ENCODE data around the gene ELANE.
"Not testable (repeated sequence)": the region's sequence is repeated elsewhere in the genome, so short reads cannot be mapped to it uniquely, and the experiment has no call there.

The ELANE gene

DNA sequence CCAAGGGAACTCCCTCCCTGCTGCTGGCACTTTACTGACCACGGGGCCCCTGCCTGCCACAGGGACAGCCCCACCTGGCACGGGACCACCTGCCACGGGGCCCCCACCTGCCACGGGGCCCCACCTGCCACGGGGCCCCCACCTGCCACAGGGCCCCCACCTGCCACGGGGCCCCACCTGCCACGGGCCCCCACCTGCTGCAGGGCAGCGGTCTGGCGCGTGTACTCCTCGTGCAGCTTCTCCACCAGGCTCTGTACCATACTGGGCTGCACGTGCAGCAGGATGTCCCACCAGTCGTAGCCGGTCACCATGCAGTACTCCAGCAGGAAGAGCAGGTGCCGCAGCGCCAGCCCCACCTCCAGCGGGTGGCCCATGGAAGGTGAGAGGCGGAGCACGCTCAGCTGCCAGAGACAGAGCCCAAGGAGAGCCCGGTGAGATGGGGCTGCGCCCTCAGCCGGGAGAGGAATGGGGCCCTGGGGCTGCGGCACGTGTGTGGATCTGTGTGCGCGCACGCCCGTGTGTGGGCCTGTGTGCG lies 24.7 kb downstream of the ELANE start:
- Histone ChIP-seq H3K36me3 (ENCODE audit: insufficient read depth, low read length) (peaks cover 14% of the 10 kb centered on the region; the same call in 1 of the 2 replicates), H3K9ac (ENCODE audit: insufficient read length) (no peak overlapping the region), H3K4me3 (no peak overlapping the region), H3K27ac (no peak overlapping the region), H3K9me3 (ENCODE audit: low read depth, low read length) (no peaks in the 10 kb centered on the region)
- TF ChIP-seq EZH2 (IDR thresholded peaks at IDR 0.05) (no peak), POLR2AphosphoS5 (IDR thresholded peaks at IDR 0.05; ENCODE audit: borderline replicate concordance, low read depth, low read length) (no peak), FOXP2 (optimal IDR thresholded peaks at IDR 0.05; ENCODE audit: control extremely low read depth, extremely low read length, insufficient read depth) (no peak)
- no peak for DNase-seq (ENCODE audit: low read depth, low spot score)

DNA sequence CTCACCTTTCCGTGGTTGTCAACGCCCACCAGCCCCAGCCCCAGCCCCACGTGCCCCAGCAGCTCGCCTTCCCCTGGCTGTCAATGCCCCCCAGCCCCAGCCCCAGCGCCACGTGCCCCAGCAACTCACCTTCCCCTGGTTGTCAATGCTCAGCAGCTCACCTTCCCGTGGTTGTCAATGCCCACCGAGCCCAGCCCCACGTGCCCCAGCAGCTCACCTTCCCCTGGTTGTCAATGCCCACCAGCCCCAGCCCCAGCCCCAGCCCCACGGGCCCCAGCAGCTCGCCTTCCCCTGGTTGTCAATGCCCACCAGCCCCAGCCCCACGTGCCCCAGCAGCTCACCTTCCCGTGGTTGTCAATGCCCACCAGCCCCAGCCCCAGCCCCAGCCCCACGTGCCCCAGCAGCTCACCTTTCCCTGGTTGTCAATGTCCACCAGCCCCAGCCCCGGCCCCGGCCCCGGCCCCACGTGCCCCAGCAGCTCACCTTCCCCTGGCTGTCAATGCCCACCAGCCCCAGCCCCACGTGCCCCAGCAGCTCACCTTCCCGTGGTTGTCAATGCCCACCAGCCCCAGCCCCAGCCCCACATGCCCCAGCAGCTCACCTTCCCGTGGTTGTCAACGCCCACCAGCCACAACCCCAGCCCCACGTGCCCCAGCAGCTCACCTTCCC lies 26.0 kb downstream of the ELANE start:
- not testable (repeated sequence) for DNase-seq (ENCODE audit: low read depth, low spot score); H3K9ac ChIP-seq (ENCODE audit: insufficient read length)
- peaks cover 16% of the 10 kb centered on the region; the same call in 1 of the 2 replicates for H3K36me3 ChIP-seq (ENCODE audit: insufficient read depth, low read length)

DNA sequence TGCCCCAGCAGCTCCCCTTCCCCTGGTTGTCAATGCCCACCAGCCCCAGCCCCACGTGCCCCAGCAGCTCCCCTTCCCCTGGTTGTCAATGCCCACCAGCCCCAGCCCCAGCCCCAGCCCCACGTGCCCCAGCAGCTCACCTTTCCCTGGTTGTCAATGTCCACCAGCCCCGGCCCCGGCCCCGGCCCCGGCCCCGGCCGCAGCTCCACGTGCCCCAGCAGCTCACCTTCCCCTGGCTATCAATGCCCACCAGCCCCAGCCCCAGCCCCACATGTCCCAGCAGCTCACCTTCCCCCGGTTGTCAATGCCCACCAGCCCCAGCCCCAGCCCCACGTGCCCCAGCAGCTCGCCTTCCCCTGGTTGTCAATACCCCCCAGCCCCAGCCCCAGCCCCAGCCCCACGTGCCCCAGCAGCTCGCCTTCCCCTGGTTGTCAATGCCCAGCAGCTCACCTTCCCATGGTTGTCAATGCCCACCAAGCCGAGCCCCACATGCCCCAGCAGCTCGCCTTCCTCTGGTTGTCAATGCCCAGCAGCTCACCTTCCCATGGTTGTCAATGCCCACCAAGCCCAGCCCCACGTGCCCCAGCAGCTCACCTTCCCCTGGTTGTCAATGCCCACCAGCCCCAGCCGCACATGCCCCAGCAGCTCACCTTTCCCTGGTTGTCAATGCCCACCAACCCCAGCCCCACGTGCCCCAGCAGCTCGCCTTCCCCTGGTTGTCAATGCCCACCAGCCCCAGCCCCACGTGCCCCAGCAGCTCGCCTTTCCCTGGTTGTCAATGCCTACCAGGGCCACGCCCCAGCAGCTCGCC lies 26.9 kb downstream of the ELANE start:
- not testable (repeated sequence) for DNase-seq (ENCODE audit: low read depth, low spot score); H3K4me3 ChIP-seq; H3K9ac ChIP-seq (ENCODE audit: insufficient read length); H3K27ac ChIP-seq; H3K9me3 ChIP-seq (ENCODE audit: low read depth, low read length)
- H3K36me3 ChIP-seq (ENCODE audit: insufficient read depth, low read length): peaks cover 16% of the 10 kb centered on the region; the same call in 1 of the 2 replicates

More for the DNA sequence above, 26.0 kb downstream of the ELANE start:
- not testable (repeated sequence) for H3K27ac ChIP-seq; H3K9me3 ChIP-seq (ENCODE audit: low read depth, low read length); H3K4me3 ChIP-seq

DNA sequence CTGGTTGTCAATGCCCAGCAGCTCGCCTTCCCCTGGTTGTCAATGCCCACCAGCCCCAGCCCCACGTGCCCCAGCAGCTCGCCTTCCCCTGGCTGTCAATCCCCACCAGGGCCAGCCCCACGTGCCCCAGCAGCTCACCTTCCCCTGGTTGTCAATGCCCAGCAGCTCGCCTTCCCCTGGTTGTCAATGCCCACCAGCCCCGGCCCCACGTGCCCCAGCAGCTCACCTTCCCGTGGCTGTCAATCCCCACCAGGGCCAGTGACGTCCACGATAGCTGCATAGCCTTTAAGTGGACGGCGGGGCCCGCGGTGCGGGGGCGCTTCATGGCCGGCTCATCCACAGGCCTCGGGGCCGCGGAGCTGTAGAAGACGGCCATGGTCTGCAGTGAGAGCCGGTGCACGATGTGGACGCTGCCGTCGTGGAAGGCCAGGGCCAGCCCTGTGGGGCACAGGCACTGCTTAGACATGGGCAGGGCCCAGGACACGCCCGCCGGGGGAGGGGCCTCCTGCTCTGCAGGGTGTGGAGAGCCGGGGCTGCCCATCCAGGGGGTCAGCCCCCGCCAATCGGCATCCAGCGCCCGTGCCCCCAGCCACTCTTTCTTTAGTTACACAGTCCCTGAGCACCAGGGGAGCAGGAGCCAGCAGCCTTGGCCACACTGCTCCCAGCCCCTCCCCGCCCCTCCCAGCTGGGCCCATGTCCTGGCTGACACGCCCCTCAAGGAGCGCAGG lies 27.8 kb downstream of the ELANE start:
- Histone ChIP-seq H3K36me3 (ENCODE audit: insufficient read depth, low read length) (peaks cover 16% of the 10 kb centered on the region; the same call in 1 of the 2 replicates), H3K9ac (ENCODE audit: insufficient read length) (no peak overlapping the region), H3K9me3 (ENCODE audit: low read depth, low read length) (no peaks in the 10 kb centered on the region), H3K27ac (no peak overlapping the region), H3K4me3 (no peak overlapping the region)
- no peak for DNase-seq (ENCODE audit: low read depth, low spot score)
- TF ChIP-seq POLR2AphosphoS5 (IDR thresholded peaks at IDR 0.05; ENCODE audit: borderline replicate concordance, low read depth, low read length) (no peak), EZH2 (IDR thresholded peaks at IDR 0.05) (no peak), FOXP2 (optimal IDR thresholded peaks at IDR 0.05; ENCODE audit: control extremely low read depth, extremely low read length, insufficient read depth) (no peak)

DNA sequence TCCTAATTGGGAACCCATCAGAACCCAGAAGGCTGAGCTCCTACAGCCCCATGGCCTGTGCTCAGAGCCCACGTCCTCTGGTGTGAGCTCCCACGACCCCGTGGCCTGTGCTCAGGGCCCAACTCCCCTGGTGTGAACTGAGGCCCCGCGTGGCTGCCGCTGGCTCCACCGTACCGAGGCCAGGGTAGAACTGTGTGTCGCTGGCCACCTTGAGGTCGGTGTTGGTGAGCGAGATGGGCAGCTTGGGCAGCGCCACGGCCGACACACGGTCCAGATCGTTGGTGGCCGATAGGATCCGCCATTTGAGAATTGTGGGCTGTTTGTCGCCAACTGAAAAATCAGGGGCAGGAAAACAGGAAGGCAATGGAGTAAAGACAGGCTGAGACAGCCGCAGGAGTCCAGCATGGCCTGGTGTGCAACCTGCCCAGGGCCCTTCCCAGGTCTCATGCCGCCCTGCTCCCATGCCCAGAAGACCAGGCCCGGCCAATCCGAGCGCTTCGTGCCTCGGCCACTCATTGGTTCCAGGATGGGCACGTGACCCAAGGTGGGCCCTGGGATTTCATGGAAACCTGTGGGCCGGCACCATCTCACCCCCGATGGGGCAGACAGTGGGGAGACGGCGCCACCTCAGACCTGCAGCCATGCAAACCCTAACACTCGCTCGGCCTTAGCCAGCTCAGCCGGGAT lies 29.4 kb downstream of the ELANE start:
- Histone ChIP-seq H3K9me3 (ENCODE audit: low read depth, low read length) (no peaks in the 10 kb centered on the region), H3K27ac (no peak overlapping the region), H3K9ac (ENCODE audit: insufficient read length) (no peak overlapping the region), H3K36me3 (ENCODE audit: insufficient read depth, low read length) (peaks cover 24% of the 10 kb centered on the region; the same call in 1 of the 2 replicates), H3K4me3 (no peak overlapping the region)
- TF ChIP-seq EZH2 (IDR thresholded peaks at IDR 0.05) (no peak), POLR2AphosphoS5 (IDR thresholded peaks at IDR 0.05; ENCODE audit: borderline replicate concordance, low read depth, low read length) (no peak), FOXP2 (optimal IDR thresholded peaks at IDR 0.05; ENCODE audit: control extremely low read depth, extremely low read length, insufficient read depth) (no peak)
- no peak for DNase-seq (ENCODE audit: low read depth, low spot score)

DNA sequence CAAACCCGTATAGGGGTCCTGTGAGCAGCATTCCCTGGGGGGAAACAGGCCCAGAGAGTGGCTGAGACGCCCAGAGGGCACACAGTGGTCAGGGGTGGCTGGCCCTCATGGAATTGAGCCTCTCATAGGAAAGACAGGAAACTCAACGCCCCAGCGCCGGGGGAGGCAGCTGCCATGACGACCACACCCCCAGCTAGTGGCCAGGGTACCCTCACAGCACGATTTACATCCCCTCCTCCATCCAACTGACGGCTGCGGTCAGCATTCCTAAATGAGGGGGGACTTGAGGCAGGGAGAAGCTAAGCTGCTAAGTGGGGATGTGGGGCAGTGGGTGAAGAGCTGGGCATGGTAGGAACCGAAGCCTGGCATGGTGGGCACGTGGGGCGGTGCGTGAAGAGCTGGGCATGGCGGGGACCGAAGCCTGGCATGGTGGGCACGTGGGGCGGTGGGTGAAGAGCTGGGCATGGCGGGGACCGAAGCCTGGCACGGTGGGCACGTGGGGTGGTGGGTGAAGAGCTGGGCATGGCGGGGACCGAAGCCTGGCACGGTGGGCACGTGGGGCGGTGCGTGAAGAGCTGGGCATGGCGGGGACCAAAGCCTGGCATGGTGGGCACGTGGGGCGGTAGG lies 30.9 kb downstream of the ELANE start:
- TF ChIP-seq EZH2 (IDR thresholded peaks at IDR 0.05) (no peak), FOXP2 (optimal IDR thresholded peaks at IDR 0.05; ENCODE audit: control extremely low read depth, extremely low read length, insufficient read depth) (no peak), POLR2AphosphoS5 (IDR thresholded peaks at IDR 0.05; ENCODE audit: borderline replicate concordance, low read depth, low read length) (no peak)
- H3K4me3 ChIP-seq: no peak overlapping the region
- H3K9ac ChIP-seq (ENCODE audit: insufficient read length): no peak overlapping the region
- DNase-seq (ENCODE audit: low read depth, low spot score): no peak
- no peaks in the 10 kb centered on the region for H3K9me3 ChIP-seq (ENCODE audit: low read depth, low read length)
- H3K36me3 ChIP-seq (ENCODE audit: insufficient read depth, low read length): peaks cover 32% of the 10 kb centered on the region; the same call in 1 of the 2 replicates
- no peak overlapping the region for H3K27ac ChIP-seq

DNA sequence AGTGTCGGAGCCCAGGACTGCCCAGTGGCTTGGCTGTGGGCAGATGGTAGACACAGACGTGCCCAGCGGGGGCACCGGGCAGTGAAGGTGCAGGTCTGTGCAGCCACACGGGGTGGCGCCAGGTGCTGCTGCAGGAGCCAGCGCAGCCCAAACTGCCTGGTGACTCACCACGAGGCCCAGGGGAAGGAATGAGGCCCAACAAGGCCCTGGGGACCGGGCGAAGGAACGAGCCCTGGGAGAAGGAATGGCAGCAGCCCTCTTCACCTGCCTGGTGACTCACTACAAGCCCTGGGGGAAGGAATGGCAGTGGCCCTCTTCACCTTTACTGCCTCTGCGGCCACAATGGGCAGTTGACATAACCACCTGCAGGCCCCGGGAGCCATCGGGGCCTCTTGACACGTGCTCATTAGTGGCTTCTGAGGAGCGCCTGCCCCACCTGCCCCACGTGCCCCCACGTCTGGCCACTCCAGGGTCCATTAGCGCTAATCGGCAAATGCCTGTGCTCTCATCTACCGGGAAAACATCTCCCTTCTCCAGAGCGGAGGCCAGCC lies 31.6 kb downstream of the ELANE start:
- DNase-seq (ENCODE audit: low read depth, low spot score): no peak
- H3K4me3 ChIP-seq: no peak overlapping the region
- H3K9me3 ChIP-seq (ENCODE audit: low read depth, low read length): no peaks in the 10 kb centered on the region
- no peak overlapping the region for H3K9ac ChIP-seq (ENCODE audit: insufficient read length)
- no peak overlapping the region for H3K27ac ChIP-seq
- TF ChIP-seq POLR2AphosphoS5 (IDR thresholded peaks at IDR 0.05; ENCODE audit: borderline replicate concordance, low read depth, low read length): no peak
- TF ChIP-seq FOXP2 (optimal IDR thresholded peaks at IDR 0.05; ENCODE audit: control extremely low read depth, extremely low read length, insufficient read depth): no peak
- no peak for TF ChIP-seq EZH2 (IDR thresholded peaks at IDR 0.05)
- peaks cover 36% of the 10 kb centered on the region; the same call in 1 of the 2 replicates for H3K36me3 ChIP-seq (ENCODE audit: insufficient read depth, low read length)
